Measurements from ENCODE around the gene RNF150.

RNF150 gene

DNA sequence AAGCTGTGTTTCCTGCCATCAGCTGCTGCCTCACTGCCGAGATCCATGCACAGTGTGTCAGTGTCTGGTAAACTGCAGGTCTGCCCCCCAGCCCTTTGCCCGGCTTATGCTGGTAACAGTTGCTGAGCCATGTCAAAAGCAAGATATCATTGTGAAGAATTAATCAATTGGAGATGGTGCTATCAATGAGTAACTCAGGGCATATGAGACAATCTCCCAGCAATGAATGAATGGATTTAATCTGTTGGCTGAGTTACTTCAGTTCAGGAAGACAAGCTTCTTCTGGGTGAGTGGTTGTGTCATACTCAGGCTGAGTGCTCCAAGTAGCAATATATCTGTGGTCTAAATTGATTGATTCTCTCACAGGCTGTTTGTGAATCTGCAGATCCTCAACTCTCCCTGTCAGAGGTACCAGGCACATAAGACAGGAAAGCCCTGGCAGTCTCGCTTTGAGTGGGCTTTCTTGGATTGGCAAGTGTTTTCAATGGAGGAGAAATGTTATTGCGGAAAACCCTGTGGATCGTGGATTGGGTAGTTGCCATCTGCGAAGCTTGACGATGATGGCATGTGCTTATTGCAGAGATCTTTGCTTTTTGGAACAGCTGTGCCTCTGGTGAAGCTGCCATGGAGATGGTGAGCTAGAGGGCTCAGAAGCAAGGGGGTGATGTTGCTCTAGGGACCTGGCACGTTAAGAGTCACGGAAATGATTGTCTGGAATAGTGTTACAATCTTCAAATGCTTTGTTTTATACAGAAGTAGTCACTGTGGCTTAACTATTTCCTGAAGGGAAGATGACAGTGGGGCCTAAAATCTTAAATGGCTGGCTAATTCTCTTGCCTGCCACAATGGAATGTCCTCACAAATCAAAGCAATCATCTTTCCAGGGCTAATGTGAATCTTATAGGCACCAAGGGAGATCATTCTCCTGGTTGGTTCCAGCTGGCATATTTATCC is 229.5 kb downstream of the RNF150 start:
- DNase-seq, result no peak

DNA sequence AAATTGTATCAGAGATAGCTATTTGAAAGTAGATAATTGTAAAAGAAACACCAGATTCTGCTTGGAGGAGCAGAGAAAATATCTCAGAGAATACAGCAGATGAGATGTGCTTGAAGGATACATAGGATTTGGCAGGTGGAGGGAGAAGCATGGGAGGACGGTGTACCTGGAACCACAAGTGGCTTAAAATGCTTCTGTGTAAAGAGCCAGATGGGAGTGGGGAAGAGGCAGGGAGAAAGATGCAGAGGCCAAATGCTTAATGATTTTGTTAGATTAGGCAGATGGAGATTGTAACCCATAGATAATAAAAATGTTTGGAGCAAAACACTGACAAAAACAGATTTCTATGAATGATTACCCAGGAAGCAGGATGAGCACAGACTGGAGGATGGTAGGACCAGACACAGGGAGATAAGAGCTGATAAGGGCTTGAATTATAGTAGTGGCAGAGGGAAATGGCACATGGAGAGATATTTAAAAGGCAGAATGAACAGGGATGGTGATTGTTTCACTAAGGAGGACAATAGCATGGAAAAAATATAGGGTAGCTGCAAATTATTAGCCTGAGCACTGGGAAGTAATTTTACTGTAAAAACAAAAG is 231.4 kb downstream of the RNF150 start:
- no peak for DNase-seq

DNA sequence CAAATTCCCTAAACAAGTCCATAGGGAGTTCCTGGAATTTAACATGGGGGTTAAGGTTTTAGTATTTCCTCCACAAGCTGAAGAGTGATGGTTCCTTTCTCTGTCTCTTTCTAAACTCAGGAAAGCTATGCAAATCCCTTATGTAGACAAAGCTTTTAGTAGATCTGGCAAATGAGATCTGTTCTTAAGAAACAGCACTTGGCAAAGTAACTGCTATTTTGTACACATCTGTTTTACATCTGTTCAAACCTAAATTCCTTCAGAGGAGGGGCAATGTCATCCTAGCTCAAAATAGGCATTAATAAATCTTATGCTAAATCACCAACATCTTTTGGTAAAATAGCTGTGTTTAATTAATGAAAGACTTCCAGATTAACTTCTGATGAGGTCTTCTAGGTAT is 239.3 kb downstream of the RNF150 start:
- no peak for DNase-seq

DNA sequence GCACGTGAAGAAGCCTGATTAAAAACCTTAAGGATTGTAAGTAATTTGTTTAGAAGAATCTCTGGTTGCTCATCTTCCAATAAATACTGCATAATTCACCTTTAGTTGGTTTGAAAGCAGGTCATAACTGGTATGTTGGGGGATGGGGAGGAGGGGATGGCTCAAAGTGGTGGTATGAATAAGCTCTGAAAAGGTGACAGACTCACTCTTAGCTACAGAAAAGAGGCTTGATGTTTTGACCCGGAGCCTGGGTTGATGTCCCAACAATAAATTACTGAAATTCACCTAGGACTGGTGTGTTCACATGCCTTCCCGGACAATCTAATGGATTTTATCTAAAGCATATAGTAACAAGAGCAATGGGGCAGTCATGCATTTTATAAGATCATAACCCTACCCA is 245.2 kb downstream of the RNF150 start:
- no peak for DNase-seq

DNA sequence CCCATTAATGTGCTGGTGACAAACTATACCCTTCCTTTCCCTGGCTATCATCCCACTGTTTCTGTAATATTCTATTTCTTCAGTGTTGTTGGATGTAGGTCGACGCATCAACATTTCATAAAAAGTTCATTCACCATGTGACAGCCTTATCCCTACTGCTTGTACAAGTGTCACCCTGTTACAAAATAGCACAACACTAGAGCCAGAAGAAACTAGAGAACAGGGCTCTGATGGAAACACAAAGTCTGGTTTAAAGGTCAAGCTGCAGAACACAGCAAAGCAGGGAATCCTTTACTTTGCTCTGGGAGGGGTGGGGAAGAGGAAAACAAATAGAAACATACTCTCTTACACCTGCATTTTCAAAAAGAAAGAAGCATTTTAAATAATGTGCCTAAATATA is 245.8 kb downstream of the RNF150 start:
- DNase-seq, result no peak

DNA sequence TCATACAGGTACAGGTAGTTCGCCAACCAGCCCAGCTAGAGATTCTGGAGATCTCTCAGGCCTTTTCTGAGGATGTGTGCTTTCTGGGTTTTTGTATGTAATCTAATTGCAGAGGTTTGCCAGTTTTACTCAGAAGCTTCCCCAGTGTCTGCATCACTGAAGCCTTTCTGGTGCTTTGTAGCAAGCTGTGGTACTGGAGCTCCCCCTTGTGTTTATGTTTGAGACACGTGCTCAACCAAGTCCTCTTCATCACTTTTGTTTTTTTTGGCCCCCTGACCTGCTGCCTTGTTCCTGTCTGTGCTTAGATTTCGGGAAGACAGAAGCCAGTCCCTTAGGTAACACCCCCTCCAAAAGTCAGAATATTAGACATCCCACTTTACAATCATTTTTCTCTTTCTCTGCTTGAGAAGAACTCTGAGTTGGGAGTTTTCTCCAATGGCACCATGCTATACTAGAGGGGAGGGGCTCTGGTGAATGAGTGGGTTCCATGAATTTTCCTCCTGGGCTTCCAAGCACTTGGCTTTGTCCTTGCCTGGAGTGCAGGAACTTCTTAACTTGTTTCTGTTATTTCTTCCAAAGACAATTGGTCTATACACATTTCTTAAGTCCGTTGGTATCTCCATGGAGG is 248.7 kb downstream of the RNF150 start:
- DNase-seq, result no peak

DNA sequence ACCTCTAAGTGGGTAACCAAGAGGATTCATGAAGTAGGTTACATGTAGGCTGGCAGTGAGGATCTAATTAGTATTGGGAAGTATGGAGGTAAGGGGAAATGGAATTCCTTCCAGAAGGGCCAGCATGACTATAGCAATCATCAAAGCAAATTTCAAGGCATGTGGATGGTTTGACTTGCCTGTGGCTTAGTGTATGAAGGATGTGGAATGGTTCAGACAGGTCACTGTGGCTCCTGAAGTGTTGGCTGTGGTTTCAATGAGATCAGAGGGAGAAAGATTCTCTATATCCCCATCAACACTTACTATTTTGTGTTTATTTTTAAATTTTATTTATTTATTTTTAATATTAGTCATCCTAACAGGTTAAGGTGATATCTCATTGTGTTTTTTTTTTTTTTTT is 255.5 kb downstream of the RNF150 start:
- no peak for DNase-seq

DNA sequence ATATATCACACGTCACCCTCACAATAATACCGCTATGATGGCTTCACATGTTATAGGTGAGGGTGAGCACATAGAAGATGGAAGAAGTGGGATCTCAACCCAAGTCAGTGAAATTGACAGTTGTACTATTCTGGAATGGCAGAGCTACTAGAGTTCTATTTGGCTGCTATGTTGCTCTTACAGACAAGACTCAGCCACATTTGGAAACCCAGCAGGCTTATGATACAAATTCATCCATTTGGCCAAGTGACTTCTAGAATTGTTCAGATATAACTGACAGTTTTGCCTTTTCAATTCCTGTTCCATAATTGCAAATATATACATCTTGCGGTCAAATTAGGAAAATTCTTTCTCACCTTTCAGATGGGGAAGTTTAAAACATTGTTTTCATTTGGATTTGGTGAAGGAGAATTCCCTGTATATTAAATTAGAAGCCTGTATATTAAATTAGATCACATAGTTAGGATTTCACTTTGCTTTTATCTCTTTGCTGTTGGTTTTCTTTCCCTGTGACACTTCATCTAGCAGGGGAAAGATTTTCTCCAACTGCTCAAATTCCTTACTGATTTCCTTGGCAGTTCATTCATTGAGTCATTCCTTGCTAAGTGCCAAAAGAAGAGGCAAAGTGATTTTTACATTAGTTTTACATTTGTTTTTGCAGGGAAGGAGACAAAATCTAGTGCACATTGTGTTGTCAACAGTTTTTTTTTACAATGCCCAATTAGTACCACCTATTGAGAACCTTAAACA is 256.5 kb downstream of the RNF150 start:
- no peak for DNase-seq

DNA sequence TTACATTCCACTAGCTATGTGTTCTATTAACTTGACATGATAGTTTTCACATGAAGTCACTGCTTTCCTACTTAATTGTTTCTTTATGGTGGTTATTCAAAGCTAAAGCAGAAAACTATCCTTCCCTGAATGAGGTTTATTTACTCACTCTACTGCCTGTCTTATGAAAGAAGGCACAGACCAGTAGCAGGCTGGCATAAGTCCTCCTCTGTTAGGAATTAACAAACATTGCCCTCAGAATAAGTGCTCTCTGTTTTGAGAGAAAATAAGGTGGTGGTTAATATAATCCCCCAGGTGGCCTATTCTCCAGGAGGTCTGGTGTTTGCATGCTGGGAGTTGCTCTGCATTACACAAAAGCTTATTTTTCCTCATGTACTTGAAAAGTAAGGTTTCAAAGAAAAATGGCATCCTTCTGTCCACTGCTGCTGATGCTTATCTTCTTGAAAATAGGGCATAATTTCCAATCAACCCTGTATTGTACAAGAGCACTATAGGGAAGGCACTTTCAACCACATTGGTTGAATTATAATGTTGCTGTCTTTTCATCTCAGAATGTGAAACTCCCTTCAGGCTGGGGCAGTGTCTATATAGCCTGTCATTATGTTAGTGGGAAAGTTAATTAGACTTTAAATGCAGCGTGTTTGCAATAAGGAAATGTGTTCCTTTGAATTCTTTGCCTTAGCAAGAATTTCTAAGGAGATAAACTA is 257.4 kb downstream of the RNF150 start:
- DNase-seq, result no peak

DNA sequence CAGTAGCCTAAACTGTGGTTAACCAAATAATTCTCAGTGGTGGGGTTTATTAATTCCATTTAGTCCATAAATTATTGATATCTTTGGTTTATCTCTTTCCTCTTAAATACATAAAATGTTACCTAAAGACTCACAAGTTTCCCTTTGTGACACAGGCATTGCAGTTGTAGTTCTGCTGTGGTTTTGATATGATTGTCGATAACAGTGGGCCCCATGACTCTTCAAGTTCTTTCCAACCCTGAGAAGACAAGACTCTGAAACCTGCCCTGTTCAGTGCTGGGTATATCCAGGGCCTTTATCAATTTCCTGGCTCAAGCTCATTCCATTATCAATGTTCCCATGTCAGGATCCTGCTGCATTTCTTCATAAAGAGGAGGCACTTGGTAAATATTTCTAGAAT is 259.2 kb downstream of the RNF150 start:
- no peak for DNase-seq

DNA sequence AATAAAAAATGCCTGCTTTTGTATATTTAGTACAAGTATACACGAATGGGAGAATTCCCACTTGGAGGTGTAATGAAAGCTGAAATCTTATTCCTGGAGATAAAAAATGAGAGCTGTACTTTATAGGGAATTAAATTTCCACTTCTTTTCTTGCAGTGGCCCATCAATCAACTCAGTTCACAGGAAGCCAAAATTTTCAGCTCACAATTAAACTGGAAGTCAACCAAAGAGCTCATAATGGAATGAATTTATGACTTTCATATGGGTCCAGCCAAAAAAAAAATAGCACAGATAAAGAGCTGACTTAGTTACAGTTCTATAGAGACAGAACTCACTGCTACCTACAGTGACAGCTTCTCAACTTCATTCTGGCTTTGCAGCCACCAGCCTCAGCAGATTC is 261.9 kb downstream of the RNF150 start:
- DNase-seq, result no peak

DNA sequence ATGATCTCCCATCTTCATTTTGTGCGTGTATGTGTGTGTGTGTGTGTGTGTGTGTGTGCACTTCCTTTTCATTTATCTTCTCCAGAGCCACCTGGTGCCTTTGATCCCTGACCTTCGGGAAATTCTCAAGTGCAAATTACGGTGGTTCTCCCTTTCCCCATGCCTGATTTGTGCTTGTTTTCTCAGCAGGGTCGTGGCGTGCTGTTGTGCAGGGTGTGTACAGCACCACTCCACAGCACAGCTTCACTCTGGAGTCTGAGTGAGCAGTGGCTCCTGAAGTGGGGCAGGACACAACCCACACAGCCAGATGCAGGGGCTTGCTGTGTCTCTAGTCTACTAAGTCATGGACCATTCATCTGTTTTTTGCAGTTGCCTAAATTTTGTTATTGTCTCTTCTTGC is 262.8 kb downstream of the RNF150 start:
- DNase-seq, result no peak

DNA sequence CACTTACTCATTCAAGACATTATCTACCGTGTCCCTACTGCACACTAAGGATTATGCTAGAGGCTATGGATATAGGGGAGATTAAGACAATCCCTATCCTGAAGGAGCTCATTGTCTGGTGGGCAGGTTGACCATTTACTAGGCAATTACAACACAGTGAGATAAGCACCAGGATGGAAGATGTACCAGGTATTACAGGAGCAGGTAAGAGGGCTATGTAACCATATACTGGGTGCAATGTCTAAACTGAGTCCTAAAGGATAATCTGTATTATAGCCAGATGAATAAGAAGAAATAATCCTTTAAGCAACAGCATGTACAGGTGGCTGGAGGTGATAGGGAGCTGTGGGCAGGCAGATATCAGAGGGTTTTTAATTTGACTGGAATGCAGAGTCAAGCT is 263.8 kb downstream of the RNF150 start:
- no peak for DNase-seq

DNA sequence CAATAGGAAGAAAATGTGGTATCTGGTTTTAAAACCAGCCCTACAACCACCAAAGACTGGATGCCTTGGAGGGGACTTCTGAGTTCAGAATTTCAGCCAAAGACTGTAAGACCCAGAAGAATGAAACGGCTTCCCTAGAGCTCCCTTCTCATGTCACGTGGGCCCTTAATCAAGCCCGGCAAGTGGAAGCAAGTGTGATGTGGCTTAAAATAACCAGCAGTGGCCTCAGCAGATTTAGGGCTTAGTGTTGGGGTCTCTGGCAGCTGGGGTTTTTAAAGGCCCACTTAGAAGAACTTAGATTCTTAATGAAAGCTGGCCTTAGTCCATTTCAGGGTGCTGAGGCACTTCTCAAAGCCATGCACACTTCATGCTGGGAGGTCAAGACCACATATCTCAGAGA is 265.9 kb downstream of the RNF150 start:
- DNase-seq, result no peak

DNA sequence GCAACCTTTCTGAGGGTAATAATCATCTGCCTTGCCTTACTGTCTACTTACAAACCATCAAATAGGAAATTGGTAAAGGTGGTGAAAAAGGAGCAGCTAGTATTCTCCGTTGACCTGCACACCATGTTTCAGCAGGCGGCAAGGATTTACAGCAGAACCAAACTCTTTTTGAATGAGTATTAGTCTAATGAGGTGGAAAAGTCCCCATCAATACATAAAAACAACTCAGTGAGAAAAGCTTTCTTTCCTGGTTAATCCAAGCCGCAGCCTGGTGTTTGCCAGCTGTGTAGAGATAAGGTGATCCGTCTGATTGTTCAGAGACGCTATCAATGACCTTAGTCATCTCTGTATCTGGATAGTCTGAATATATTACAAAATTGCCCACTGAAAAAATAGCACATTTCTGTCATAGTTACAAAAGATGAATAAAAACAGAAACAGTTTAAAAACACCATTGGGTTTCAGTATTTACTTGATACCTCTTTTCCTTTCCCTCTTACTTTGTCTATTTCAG is 266.7 kb downstream of the RNF150 start:
- no peak for DNase-seq

DNA sequence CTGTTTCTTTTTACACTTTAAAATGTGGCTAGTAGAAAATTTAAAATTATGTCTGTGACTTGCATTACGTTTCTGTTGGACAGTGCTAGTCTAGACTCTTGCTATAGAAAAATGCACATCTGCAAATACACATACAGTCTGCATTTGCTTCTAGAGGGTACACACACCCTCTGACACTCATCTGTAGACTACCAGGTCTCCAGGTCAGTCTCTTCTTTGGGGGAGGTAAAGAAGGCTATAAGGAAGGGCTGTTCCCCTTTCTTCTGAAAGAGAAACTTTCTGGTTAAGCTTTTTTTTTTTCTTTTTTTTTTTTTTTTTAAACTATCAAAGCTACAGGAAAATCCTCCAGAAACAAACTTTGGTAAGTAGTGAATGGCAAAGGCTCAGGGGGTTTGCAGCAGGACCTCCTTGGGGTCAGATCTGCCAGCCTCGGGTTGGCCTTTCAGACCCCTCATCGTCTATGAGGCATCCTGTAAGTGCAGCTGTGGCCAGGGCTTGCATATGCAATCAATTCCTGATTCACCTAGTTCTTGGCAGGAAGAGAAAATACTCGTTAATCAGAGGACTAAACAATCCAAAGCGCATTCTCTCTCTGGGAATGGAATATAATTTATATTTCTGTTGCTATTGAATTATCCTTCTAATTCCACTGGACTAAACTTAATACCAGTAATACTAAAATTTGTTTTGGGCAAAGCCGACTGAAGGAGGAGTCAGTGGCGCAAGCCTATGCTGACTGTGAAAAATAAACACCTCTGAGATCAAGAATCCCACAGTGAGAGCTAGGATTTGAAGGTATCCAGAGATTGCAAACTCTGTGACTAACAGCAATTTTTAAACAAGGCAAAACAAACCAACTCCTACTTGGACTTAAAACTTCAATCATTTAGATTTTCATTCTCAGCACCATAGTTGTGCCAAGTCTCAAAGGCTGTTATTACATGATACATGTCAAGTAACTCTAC is 267.7 kb downstream of the RNF150 start:
- DNase-seq, result no peak

DNA sequence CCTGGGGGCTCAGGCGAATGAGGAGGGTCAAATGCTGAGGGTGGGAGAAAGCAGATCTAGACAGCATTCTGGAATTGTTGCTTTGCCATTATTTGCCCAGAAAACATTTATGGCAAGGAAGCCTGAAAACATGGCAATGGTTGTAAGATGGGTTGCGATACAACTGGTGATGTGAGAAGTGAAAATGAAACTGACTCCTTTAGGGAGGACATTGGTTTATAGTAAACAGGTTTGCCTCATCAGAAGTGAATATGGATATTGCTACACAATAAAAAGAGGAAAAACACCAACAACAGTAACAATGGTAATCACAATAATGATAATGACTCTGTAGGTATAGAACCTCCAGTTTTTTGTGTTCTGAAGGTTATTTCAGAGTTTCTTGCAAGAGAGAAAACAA is 270.1 kb downstream of the RNF150 start:
- DNase-seq, result no peak

DNA sequence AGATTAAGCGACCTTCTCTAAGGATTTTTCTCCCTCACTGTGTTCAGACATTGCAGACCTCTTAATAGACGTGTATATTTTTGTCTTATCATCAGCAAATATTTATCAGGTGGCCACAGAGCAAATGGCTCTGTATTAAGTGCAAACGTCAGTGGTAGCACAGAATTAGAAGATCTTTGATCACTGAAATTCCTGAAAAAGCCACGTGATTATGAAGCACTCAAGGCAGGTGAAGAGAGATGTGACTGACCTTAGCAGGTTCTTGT is 271.2 kb downstream of the RNF150 start:
- DNase-seq, result no peak

DNA sequence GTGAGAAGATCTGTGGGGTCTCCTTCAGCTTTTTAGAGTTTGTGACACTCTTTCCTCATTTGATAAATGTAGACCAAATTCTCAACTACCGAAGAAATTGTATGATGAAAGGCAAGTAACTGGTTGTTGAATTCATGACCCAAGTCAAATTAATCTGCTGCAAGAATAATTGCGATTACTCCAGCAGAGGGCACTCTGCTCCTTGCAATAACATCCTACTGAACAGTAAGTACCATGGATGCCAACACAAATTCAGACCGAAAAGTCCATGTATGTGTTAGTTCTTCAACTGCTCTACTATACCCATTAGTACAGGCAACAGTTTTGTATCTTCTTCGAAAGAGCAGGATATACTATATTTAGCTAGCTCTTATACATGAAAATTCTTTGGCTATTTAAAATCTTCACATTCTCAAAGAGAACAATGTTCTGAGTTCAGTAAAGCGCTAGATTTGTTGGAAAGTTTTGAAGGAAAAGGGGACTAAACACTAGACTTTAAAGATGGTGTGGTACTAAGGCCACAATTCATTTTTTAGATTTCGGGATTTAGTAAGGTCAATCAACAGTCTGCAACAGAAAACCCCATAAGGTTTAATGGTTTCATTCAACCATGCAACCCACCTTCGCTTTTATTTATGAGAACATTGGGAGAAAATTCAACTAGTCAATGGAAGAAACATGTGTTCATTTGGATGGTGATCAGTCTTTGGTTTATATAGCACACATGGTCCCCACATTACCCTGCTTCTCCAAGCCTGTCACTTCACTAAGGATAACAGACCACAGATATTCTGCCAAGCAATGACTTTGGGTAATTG is 271.7 kb downstream of the RNF150 start:
- peak in 3 of 4 experiments; percentile 1 to 2 (median 1) for DNase-seq

DNA sequence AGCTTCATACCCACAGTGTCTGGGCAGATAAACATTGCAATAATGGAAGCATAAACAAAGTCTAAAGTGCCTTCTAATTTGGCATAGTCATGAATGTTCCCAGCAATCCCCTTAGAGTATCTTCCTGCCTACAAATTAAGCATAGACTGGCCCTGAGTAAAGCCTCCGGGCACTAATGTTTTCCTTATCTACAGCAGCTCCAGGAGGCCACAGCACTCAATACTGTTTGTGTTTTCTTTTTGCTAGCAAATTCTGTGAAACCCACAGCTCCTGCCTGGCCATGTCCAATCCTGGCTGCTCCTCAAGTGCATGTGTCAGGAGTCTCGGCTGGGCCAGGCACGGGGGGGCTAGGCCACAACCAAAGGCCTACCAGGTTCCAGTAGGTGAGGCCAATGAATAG is 274.4 kb downstream of the RNF150 start:
- no peak for DNase-seq

DNA sequence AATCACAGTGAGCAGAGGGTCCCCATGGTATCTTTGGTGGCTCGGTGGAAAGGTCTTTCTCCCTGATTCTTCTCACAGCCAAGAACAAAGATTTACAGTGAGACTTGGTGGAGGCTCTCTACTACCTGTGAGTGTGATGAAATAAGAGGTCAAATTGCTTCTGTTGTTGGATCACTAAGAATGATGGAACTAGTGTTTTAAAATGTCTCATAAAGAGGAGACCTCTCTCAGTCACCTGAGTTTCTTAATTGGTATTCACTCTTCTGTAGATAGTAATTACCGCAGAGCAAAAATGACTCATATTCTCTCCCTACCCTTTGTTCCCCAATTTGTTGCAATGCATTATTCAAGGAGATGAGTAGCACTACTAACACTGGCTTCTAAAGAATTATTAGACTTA is 276.2 kb downstream of the RNF150 start:
- no peak for DNase-seq

Data from activated CD4-positive, CD25-positive, alpha-beta regulatory T cell (primary cell).